Esophagus squamous epithelium (tissue), 4 donors: ENCODE results near the gene SMIM43.

Experiments
- CTCF ChIP-seq, 6 experiments: fragments of 450-650 bp in 4 of 6; fragments of 200-600 bp in 2 of 6; sonication (generic) in 2 of 6; IDR thresholded peaks; one replicate each; pipeline ENCODE4 v1.5.1; 2016 to 2019; ENCODE audit warnings: antibody characterized with exemption in 6 of 6, mild to moderate bottlenecking in 4 of 6, moderate library complexity in 4 of 6
- POLR2A ChIP-seq, 4 donors: fragments of 450-650 bp; IDR thresholded peaks; one replicate each; pipeline ENCODE4 v1.6.1; 2017; ENCODE audit warnings: antibody characterized with exemption in 4 of 4, mild to moderate bottlenecking in 4 of 4, moderate library complexity in 3 of 4

- TF ChIP-seq CTCF (IDR thresholded peaks at IDR 0.05), result no peak
- TF ChIP-seq POLR2A (IDR thresholded peaks at IDR 0.05), result no peak
Measured at GRCh38 chr4:121796283-121796682, 31.3 kb upstream of the SMIM43 start.
